Neural cell (in vitro differentiated cells): ENCODE data around the gene ARHGEF7.

Experiments
- CTCF ChIP-seq: fragments of 450-650 bp; IDR thresholded peaks from 2 replicates; pipeline ENCODE4 v1.5.1; 2014; ENCODE audit warnings: antibody characterized with exemption, mild to moderate bottlenecking, moderate library complexity; ENCODE audit not compliant: poor library complexity, severe bottlenecking
- MXI1 ChIP-seq: fragments of 450-650 bp; conservative IDR thresholded peaks from 2 replicates; pipeline ENCODE4 v1.6.1; 2014; ENCODE audit warnings: antibody characterized with exemption, mild to moderate bottlenecking; ENCODE audit not compliant: poor library complexity, severe bottlenecking
- POLR2AphosphoS5 ChIP-seq: IDR thresholded peaks from 2 replicates; pipeline ENCODE4 v1.6.1; 2012
- RAD21 ChIP-seq: fragments of 450-650 bp; conservative IDR thresholded peaks from 2 replicates; pipeline ENCODE4 v1.6.1; 2014; ENCODE audit warnings: antibody characterized with exemption, mild to moderate bottlenecking, moderate library complexity
- REST ChIP-seq: IDR thresholded peaks from 2 replicates; pipeline ENCODE4 v1.6.1; 2012; ENCODE audit warnings: borderline replicate concordance
- TAF1 ChIP-seq: IDR thresholded peaks from 2 replicates; pipeline ENCODE4 v1.6.1; 2012; ENCODE audit warnings: low read depth

GRCh38 chr13:111129465-111130115, 14.5 kb downstream of the ARHGEF7 start:
- no peak for TF ChIP-seq CTCF
- no peak for TF ChIP-seq MXI1
- TF ChIP-seq TAF1 = no peak
- no peak for TF ChIP-seq REST
- TF ChIP-seq RAD21 = no peak
- TF ChIP-seq POLR2AphosphoS5 = no peak
